SJCRH30 (cell line): ENCODE data around the gene MRRF. TPM values are rescaled to one million over a fixed set of nuclear protein-coding genes. Genes with fewer than 3 reads are reported as not detected.

Source experiments
- DNase-seq, 2 experiments: peaks; one replicate each; pipeline ENCODE4 v3.0.0-alpha.2; 2015 to 2020
- H3K27ac ChIP-seq: fragments of 250-450 bp; sonication (Bioruptor Pico); 2 replicates; pipeline ENCODE4 v1.5.1; 2020; ENCODE audit warnings: mild to moderate bottlenecking, moderate library complexity
- H3K27me3 ChIP-seq: fragments of 250-450 bp; sonication (Bioruptor Pico); 2 replicates; pipeline ENCODE4 v1.5.1; 2020; ENCODE audit warnings: mild to moderate bottlenecking, moderate library complexity
- H3K36me3 ChIP-seq: fragments of 250-450 bp; sonication (Bioruptor Pico); 2 replicates; pipeline ENCODE4 v1.5.1; 2020; ENCODE audit warnings: mild to moderate bottlenecking, moderate library complexity
- H3K4me1 ChIP-seq: fragments of 250-450 bp; sonication (Bioruptor Pico); 2 replicates; pipeline ENCODE4 v1.5.1; 2020; ENCODE audit warnings: mild to moderate bottlenecking, moderate library complexity
- H3K4me3 ChIP-seq: fragments of 250-450 bp; sonication (Bioruptor Pico); 2 replicates; pipeline ENCODE4 v1.5.1; 2020; ENCODE audit warnings: mild to moderate bottlenecking, moderate library complexity
- H3K9me3 ChIP-seq: fragments of 250-450 bp; sonication (Bioruptor Pico); replicated peaks from 2 replicates; pipeline ENCODE4 v1.5.1; 2020; ENCODE audit warnings: mild to moderate bottlenecking, moderate library complexity
- total RNA-seq: library from RNA; depleted of rRNA; stranded (reverse); fragments of >200 nt; shearing (Covaris generic); gene quantifications from 2 replicates; pipeline ENCODE4 v1.2.3, GENCODE V29; 2014; rRNA removed

The MRRF gene, protein sequence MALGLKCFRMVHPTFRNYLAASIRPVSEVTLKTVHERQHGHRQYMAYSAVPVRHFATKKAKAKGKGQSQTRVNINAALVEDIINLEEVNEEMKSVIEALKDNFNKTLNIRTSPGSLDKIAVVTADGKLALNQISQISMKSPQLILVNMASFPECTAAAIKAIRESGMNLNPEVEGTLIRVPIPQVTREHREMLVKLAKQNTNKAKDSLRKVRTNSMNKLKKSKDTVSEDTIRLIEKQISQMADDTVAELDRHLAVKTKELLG
- total RNA-seq: 68.0 and 72.0 TPM in 2 replicates

- no peaks in the 10 kb centered on the region for H3K9me3 ChIP-seq
- no peaks in the 10 kb centered on the region for H3K27me3 ChIP-seq
- peak; percentile 94 for DNase-seq
- H3K4me1 ChIP-seq: peaks cover 7% of the 10 kb centered on the region
- peak within 1 kb of the TSS; percentile 80 for H3K4me3 ChIP-seq
- peak within 1 kb of the TSS; percentile 84 for H3K27ac ChIP-seq
- H3K36me3 ChIP-seq: 0 out of 2 replicates have a peak, but pooled peaks cover 1% of the 10 kb centered on the region
Observed at GRCh38 chr9:122264360-122265148, at the start of gene MRRF, which contains the start of gene RBM18. MRRF (plus strand) TSS chr9:122264882; CDS start chr9:122270892, 6,010 bp downstream. RBM18 (minus strand) TSS chr9:122264840; CDS start chr9:122261492, 3,348 bp downstream.

DNA sequence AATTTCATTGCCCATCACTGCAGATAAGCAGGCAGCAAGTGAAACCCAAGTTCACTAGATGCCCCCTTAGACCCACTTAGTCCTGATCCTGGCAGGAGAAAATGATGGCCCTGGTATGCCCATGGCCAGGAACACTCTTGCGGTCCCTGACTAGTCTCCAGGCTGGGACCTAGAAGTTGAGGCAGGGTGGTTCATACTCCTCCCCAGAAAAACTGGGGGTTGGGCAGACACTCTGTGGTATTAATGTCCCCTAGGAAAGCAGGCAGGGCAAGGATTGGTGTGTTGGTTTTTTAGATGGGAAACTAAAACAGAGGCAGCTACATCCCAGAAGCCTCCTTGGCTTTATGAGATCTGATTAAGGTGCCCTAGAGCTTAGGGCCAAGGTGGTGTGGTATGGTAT, 49.0 kb upstream of the MRRF start:
- Histone ChIP-seq H3K36me3 (no peaks in the 10 kb centered on the region), H3K4me1 (peaks cover 7% of the 10 kb centered on the region), H3K9me3 (no peaks in the 10 kb centered on the region), H3K27ac (no peak overlapping the region), H3K4me3 (no peak overlapping the region), H3K27me3 (no peaks in the 10 kb centered on the region)
- no peak for DNase-seq

- Histone ChIP-seq H3K27ac (no peak overlapping the region), H3K36me3 (no peaks in the 10 kb centered on the region), H3K4me3 (no peak overlapping the region), H3K4me1 (peaks cover 7% of the 10 kb centered on the region), H3K27me3 (no peaks in the 10 kb centered on the region), H3K9me3 (no peaks in the 10 kb centered on the region)
- no peak for DNase-seq
Observed at GRCh38 chr9:122216138-122216797, 48.4 kb upstream of the MRRF start.

DNA sequence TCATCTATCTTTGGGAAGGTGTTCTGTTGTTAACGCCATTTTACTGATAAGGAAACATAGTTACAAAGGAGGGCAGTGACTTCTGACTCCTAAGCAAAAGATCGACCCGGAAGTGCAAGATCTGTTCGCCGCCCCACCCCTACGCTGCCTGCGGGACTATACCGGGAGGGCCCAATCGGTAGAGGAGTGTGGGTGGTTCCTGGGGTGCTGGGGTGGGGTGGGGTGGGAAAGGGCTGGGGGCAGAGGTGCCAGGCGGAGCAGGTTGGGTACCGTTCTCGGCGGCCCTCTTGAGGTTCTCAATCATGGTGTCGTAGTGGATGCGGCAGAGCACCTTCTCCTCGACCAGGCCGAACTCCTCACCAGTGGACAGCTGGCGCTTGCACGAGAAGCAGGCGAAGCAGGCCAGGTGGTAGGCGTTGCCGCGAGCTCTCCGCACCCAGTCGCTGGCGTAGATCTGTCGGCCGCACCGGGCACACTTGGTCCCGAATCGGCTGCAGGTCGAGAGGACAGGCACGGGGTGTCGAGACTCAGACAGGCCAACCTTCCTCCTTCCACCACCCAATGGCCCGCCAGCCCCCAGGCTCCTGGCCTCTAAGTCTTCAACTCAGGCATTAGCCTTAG, 47.8 kb upstream of the MRRF start:
- H3K27ac ChIP-seq: no peak overlapping the region
- H3K27me3 ChIP-seq: no peaks in the 10 kb centered on the region
- H3K36me3 ChIP-seq: no peaks in the 10 kb centered on the region
- no peaks in the 10 kb centered on the region for H3K9me3 ChIP-seq
- no peak overlapping the region for H3K4me3 ChIP-seq
- peaks cover 11% of the 10 kb centered on the region for H3K4me1 ChIP-seq
- DNase-seq: no peak

- Histone ChIP-seq H3K4me3 (no peak overlapping the region), H3K36me3 (no peaks in the 10 kb centered on the region), H3K27me3 (no peaks in the 10 kb centered on the region), H3K9me3 (no peaks in the 10 kb centered on the region), H3K27ac (no peak overlapping the region), H3K4me1 (peaks cover 12% of the 10 kb centered on the region)
- peak in 1 of 2 experiments; percentile 23 for DNase-seq
Observed at GRCh38 chr9:122217640-122218039, 47.0 kb upstream of the MRRF start.

DNA sequence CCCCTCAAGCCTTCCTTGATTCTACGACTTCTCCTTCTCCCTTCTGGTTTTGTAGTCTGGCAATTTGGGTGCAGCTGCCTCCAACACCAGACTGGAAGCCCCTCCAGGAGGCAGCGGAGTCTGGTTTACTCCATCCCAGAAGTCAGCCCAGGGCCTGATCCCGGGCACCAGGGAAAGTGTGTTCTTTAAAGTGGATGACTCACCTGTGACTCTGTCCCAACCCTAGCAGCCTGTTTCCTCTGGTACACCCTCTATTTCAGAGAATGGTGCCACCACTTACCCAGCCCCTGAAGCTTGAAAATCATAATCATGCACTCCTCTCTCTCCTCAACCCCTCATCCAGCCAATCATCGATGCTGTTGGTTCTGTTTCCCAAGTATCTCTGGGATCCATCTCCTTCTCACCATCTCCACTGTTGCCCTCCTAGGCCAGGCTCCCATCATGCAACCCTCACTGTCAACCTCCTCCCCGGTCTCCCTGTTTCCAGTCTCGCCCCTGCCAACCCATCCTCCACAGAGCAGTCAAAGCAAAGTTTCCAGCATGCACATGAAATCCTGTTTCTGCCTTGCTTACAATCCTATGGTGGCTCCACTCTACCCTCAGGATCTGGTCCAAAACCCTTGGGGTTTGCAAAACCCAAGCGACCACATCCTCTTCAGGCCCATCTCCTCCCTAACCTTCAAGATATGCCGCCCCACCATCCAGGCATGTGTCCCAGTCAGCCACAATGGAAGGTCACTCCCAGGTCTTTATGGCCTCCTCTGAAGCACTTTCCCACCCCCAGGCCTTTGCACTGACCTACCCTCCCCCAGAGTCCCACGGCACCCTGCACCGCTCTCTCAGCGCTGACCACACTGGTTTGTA, 46.4 kb upstream of the MRRF start:
- Histone ChIP-seq H3K27me3 (no peaks in the 10 kb centered on the region), H3K9me3 (no peaks in the 10 kb centered on the region), H3K4me1 (peaks cover 12% of the 10 kb centered on the region), H3K36me3 (no peaks in the 10 kb centered on the region), H3K27ac (no peak overlapping the region), H3K4me3 (no peak overlapping the region)
- no peak for DNase-seq

DNA sequence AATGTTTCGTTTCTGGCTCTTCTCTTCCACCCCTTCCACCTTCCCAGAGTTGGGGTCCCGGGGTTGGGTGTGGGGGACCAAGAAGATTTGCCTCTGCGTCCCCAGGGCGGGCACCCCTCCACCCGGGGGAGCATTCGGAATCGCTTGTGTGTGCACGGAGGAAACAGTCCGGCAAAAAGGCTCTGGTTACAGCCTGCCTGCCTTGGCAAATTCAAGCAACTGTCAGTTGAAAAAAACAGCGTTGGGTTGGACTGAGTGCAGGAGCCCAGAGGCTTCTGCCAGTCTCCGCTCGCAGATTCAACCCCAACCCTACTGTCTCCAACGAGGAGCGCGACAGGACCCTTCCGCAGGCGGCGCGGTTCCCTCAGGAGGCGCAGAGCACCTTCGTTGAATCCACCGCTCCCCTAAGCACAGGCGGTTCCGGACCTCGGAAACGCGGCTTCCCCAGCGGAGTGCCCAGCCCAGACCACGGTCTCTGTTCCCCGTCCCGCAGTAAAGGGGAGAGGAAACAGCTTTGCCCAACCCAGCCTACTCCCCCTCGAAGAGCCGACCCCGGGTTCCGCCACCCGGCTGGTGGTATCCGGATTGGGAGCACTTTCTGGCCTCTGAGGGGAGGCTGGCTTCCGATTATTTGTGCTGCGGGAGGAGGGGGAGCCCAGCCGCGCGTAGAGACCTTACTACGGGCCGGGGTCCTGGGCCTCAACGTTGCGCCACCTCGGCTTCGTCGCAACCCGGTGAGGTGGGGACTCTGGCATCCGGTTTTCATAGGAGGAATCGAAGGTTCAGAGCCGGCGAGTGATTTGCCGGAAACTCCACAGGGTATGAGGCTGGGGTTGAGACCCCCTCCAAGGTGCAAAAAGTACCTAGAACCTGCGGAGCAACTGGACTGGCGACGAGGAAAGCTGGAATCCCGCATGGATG, 45.5 kb upstream of the MRRF start:
- no peak for DNase-seq
- H3K27me3 ChIP-seq: no peaks in the 10 kb centered on the region
- H3K4me3 ChIP-seq: no peak overlapping the region
- H3K9me3 ChIP-seq: no peaks in the 10 kb centered on the region
- no peaks in the 10 kb centered on the region for H3K36me3 ChIP-seq
- peaks cover 12% of the 10 kb centered on the region for H3K4me1 ChIP-seq
- H3K27ac ChIP-seq: no peak overlapping the region

GRCh38 chr9:122219856-122220672, 44.6 kb upstream of the MRRF start:
- peaks cover 4% of the 10 kb centered on the region; the same call in 1 of the 2 replicates for H3K4me1 ChIP-seq
- H3K27ac ChIP-seq: no peak overlapping the region
- DNase-seq: no peak
- no peaks in the 10 kb centered on the region for H3K9me3 ChIP-seq
- no peaks in the 10 kb centered on the region for H3K36me3 ChIP-seq
- H3K27me3 ChIP-seq: no peaks in the 10 kb centered on the region
- H3K4me3 ChIP-seq: no peak overlapping the region

GRCh38 chr9:122220673-122221182, 44.0 kb upstream of the MRRF start:
- DNase-seq: no peak
- Histone ChIP-seq H3K9me3 (no peaks in the 10 kb centered on the region), H3K27ac (peak overlapping the region; percentile 47), H3K27me3 (no peaks in the 10 kb centered on the region), H3K36me3 (no peaks in the 10 kb centered on the region), H3K4me1 (peaks cover 4% of the 10 kb centered on the region; the same call in 1 of the 2 replicates), H3K4me3 (peak overlapping the region; percentile 50)

- Histone ChIP-seq H3K27ac (peak overlapping the region; percentile 47), H3K9me3 (no peaks in the 10 kb centered on the region), H3K27me3 (no peaks in the 10 kb centered on the region), H3K36me3 (no peaks in the 10 kb centered on the region), H3K4me3 (peak overlapping the region; percentile 50), H3K4me1 (peaks cover 4% of the 10 kb centered on the region; the same call in 1 of the 2 replicates)
- DNase-seq: peak; percentile 87 to 89
Observed at GRCh38 chr9:122221183-122221811, 43.4 kb upstream of the MRRF start.

DNA sequence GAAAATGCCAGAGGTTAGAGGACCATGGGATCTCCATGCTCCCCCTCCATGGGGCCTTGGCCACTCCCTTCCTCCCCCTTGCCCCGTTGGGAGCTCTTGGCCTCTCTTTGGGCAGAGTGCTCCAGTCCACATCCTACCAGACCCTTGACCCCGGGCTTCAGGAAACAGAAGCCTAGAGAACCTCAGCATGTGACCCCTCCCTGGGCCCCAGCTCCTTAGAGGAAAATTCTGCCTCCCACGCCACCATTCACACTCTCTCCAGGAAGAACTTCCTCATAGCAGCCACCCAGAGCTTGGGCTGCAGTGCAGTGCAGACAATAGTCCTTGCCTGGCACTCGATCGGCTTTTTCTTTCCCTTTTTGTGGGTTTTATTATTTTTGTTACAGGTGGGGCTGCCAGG, 41.9 kb upstream of the MRRF start:
- no peaks in the 10 kb centered on the region for H3K36me3 ChIP-seq
- H3K27ac ChIP-seq: no peak overlapping the region
- H3K9me3 ChIP-seq: no peaks in the 10 kb centered on the region
- DNase-seq: no peak
- no peaks in the 10 kb centered on the region for H3K27me3 ChIP-seq
- H3K4me1 ChIP-seq: peaks cover 4% of the 10 kb centered on the region; the same call in 1 of the 2 replicates
- no peak overlapping the region for H3K4me3 ChIP-seq

- H3K27me3 ChIP-seq: no peaks in the 10 kb centered on the region
- no peak overlapping the region for H3K27ac ChIP-seq
- DNase-seq: no peak
- no peaks in the 10 kb centered on the region for H3K9me3 ChIP-seq
- no peaks in the 10 kb centered on the region for H3K36me3 ChIP-seq
- H3K4me1 ChIP-seq: peaks cover 4% of the 10 kb centered on the region; the same call in 1 of the 2 replicates
- no peak overlapping the region for H3K4me3 ChIP-seq
Observed at GRCh38 chr9:122223435-122223834, 41.2 kb upstream of the MRRF start.
